ENCODE results near the gene MYCBP2.
"Not testable (repeated sequence)": the region's sequence is repeated elsewhere in the genome, so short reads cannot be mapped to it uniquely, and the experiment has no call there.

Gene MYCBP2

DNA sequence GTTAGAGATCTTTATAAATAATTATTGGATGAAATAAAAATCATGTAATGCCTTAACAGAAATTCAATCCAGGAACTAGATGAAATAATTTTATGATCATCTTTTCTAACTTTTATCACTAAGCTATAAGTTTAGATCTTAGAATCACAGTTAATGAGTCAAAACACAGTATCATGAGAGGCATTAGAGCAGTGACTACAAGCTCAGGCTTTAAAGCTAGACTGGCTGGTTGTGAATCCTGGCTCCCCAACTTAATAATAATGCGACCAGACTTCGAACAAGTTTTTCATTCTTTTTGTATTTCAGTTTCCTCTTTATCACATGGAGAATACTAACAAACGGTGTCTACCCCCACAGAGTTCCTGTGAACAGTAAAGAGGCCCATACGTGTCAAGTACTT is 108.6 kb downstream of the MYCBP2 start:
- no peak for DNase-seq (ENCODE audit: low read depth in 2 of 2)

DNA sequence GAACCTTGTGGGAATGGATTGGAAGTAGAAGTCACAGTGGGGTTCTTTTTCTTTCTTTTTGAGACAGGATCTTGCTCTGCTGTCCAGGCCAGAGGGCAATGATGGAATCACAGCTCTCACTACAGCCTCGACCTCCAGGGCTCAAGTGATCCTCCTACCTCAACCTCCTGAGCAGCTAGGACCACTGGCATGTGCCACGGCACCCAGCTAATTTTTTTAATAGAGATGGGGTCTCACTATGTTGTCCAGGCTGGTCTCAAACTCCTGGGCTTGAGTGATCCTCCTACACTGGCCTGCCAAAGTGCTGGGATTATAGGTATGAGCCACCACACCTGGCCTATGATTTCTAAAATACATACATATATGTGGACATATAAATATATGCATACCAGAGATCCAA is 111.4 kb downstream of the MYCBP2 start:
- no peak for DNase-seq (ENCODE audit: low read depth in 2 of 2)

DNA sequence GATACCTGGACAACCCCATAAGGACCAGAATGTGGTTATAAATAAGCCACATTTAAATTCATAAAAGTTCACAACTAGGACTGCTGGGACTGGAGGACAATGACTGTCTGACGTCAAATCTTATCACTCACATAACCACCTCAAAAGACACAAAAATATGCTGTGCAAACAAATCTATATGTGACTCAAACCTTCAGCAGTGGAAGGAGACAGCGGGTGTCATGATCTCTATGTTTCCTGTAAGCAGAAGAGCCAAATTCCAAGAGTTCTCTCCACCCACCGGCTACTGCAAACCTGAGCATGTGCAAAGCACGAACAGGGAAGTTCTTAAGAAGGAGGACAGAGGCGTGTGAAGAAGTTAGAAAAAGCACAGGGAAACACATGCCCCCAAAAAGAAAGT is 113.2 kb downstream of the MYCBP2 start:
- no peak for DNase-seq (ENCODE audit: low read depth in 2 of 2)

DNA sequence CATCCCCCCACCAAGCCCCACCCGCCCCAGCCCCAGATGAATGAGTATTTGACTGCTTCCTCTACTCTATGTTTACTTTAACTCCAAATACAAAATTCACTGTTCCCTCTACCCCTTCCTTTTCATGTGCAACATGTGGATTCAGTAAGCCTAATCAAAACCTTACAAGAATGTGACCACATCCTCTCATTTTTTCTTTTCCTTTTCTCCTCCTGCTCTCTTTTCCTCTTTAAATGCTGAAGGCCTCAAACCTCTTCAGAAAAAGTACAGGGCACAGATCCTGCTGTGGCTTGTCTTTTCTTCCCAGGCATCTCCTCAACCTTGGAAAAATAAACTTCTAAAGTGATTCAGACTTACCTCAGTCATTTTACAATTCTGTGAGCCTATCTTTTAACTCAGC is 119.0 kb downstream of the MYCBP2 start:
- DNase-seq (ENCODE audit: low read depth in 2 of 2) = peak; percentile 87 to 88

DNA sequence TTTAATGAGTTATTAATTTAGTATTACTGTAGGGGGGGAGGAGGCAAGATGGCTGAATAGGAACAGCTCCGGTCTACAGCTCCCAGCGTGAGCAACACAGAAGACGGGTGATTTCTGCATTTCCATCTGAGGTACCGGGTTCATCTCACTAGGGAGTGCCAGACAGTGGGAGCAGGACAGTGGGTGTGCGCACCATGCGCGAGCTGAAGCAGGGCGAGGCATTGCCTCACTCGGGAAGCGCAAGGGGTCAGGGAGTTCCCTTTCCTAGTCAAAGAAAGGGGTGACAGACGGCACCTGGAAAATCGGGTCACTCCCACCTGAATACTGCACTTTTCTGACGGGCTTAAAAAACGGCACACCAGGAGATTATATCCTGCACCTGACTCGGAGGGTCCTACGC is 127.9 kb downstream of the MYCBP2 start:
- DNase-seq (ENCODE audit: low read depth in 2 of 2) = not testable (repeated sequence)

DNA sequence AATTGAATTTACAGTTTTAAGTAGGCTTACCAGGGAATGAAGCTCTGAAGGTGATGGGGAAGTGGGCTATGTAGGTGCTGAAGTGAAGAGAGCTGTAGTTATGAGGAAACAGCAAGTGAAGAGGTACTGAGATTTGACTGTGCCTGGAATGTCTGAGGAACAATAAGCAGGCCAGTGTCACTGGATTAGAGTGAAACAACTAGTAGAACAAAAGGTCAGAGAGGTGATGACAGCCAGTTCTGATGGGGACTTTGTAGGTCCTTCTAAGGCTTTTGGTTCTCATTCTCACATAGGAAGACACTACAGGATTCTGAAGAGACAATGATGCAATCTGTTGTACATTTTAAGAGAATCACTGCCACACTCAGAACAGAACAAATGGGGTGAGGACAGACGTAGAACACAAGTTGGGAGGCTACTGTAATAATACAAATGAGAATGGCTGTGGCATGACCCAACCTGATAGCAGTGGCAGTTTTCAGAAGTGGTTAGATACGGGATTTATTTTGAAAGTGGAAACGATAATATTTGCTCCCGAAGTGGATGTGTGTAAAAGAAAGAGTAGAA is 130.8 kb downstream of the MYCBP2 start:
- no peak for DNase-seq (ENCODE audit: low read depth in 2 of 2)

DNA sequence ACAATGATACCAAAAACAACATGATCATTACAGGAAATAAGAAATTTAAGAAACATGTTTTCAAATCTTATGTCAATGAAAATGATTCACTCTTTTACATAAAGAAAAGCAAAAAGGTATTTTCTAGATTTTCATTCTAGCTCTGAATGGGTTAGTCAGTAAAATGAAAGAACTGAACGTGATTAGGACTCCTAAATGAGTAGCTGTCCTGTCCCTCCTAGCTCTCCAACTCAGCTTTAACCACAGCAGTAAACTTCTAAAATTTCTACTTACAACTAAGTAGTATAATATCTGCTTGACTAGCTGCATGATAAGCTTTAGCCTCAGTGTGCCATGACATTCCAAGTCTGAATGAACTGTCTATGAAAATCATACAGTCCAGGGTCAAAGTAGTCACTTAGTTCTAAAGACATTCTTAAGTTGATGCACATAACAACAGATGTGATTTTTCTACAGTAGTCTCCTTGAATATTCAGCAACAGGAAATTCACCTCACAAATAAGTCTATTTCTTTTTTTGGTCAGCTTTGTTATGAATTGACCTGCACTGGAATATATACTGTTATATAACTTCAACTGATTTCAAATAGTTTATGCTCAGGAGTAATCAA is 136.4 kb downstream of the MYCBP2 start:
- DNase-seq (ENCODE audit: low read depth in 2 of 2) = no peak

DNA sequence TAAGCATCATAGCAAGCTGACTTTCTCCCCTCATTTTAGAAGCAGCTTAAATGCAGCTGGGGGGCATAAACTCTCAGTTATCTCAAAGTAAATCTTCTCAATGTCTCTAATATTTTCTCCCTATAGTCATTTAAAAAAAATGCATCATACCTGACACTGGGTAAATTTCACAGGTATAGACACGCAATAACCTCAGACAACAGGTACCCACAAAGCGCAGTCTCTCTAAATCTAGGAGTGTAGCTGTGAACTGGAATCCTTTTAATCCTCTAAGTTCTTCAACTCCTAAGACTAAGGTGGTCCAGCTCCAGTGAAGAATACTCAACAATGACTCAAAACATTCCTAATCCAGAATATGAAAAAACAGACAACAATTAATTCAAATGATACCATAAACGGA is 141.2 kb downstream of the MYCBP2 start:
- DNase-seq (ENCODE audit: low read depth in 2 of 2) = no peak

DNA sequence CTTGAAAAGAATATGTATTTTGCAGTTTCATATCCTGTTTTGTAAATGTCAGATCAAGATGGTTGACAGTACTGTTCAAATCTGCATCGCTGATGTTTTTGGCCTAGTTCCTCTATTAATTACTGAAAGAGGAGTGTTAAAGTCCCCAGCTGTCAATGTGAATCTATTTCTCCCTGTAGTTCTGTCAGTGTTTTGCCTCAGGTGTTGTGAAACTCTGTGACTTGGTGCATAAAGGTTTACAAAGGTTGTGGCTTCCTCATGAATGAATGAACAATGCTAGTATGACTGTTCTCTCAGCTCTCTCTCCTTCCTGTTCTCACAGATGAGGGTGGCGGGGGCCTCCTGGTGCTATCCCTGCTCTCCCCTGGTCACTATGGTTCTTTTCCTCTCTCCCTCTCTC is 142.4 kb downstream of the MYCBP2 start:
- no peak for DNase-seq (ENCODE audit: low read depth in 2 of 2)

DNA sequence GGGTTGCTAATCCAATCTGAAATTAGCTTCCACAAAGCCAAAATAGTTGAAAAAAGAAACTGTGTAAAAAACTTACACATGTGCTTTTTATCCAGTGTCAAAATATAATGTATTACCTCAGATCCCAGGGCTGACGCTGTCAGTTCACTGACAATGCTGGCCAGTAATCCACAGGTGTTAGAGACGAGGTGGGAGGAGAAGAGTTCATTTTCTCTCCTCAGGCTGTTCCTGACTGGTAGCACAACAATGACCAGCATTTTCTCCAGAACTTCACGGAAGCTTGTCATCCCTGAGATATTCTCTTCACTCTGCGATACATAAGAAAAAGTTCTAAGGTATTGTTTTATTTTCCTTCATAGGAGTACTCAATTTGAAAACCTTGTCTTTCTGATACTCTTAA is 146.9 kb downstream of the MYCBP2 start:
- no peak for DNase-seq (ENCODE audit: low read depth in 2 of 2)

DNA sequence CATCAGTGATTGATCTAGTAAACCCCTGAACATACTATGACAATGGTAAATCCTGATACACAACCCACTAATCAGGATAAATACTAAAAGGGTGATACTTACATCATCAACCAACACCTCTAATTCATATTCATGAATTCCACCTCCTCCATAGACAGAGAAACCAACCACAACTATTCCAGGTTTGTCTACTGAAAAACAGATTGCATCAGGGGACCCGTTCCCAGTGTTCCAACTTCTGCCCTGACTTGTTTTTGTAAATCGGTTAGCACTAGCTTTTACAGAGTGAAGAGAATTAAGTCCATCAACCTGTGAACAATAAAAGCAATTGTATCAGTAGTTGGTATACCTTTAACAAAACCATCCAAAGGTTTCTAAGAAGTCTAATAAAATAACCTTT is 149.2 kb downstream of the MYCBP2 start:
- no peak for DNase-seq (ENCODE audit: low read depth in 2 of 2)

DNA sequence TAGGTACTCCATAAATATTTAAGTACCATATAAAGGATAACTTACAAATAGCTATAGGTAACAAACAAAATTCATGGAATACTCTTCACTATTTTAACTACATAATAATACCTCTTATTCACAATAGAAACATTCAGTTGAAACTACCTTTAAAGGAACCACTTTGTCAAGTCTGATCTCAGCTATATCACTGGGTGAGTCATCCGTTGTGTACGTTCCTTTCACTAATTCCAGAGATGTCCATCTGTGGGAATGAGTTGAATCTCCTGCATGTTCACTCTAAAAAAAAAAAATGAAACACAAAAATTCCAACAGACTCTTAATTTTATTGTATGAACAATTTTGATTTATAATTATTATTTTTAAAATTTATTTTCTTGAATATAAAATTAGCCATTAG is 150.5 kb downstream of the MYCBP2 start:
- peak; percentile 10 to 12 for DNase-seq (ENCODE audit: low read depth in 2 of 2)

DNA sequence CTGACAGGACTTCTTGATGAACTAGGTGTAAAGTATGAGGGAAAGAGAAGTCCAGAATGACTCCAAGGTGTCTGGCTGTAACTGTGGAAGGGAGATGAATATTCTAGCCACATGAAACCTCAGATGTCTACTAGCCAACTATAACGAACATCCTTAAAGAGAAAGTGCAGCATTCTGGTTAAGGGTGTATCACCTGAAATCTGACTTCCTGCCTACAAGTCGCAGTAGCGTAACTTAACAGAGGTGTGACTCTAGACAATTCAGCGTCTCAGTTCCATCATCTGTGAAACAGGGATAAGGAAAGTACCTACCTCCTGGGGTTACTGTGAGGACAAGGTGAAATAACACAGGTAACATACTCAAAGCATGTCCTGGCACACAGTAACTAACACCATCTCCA is 154.2 kb downstream of the MYCBP2 start:
- no peak for DNase-seq (ENCODE audit: low read depth in 2 of 2)

DNA sequence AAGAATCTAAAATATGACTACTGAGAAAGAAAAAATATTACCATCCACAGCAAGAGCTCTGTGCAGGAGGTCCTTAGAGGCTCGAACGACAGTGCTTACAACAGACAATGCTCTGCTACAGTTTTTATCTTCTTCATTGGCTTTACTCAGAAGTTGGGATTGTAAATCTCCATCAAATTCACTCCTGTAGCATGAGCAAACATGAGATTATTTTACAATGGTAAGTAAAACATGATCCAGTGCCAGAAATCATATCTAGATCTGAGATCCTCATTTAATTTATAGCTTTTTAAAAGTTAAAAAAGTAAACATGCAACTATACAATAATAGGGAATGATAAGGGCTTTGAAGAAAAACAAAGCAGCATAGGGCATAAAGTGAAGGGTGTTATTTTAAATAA is 155.4 kb downstream of the MYCBP2 start:
- no peak for DNase-seq (ENCODE audit: low read depth in 2 of 2)

DNA sequence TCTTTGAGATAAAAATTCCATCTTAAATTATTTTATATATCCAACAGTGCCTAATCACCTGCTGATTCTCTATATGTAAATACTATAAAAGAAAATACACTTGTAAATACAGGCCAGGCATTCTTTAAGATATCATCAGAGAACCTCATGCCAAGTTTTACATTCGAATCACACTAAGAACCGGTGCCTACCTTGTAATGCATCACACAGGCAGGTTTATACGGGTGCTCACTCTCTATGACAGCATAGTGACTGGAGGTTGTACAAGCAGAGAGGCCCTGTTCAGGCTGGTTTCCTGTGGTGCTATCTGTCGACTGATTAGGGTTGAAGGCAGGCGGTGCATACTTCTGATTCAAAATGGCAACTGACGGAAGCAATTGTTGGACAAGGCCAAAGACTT is 158.7 kb downstream of the MYCBP2 start:
- no peak for DNase-seq (ENCODE audit: low read depth in 2 of 2)

DNA sequence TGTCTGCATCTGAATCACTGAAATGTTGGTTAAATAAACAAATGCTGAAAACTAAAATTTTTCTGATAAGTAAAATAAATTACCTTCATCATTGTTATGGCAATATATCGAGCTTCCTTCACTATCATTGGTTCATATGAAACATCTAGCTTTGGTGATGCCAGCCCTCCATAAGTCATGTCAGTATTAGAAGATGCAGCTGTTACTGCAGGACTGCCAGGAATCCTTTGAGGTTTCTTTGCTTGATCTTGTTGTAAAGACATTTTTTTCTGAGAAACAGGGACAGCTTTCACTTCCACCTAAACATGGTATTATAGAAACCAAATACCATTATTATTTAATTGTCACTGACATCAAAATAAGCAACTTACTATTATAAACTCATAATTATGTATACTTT is 176.2 kb downstream of the MYCBP2 start:
- no peak for DNase-seq (ENCODE audit: low read depth in 2 of 2)

DNA sequence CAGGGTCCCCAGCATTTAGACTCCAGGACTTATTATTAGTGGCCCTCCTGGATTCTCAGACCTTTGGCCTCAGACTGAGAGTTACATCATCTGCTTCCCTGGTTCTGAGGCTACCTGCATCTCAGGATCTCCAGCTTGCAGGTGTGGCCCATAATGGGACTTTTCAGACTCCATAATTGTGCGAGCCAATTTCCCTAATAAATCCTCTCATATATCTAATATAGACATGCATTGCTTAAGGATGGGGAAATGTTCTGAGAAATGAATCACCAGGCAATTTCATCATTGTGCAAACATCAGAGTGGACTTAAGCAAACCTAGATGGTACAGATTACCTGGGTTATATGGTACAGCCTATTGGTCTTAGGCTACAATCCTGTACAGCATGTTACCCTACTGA is 183.5 kb downstream of the MYCBP2 start:
- no peak for DNase-seq (ENCODE audit: low read depth in 2 of 2)

DNA sequence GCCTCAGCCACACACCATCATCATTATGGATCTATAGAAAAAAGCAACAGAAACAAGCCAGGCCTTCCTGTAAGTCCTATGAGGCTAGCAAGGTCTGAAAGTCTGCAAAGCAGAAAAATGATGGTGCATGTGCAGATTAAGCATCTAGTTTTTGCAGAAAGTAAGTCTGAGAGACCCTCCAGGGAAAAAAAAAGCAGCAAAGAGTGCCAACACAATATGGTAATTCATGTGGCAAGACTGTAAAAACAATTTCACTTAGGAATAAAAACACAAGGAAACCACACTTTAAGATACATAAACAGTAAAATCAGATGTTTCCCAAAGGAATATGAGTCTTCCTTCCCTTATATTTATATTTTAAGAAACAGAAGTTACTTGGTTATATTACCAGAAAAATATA is 187.6 kb downstream of the MYCBP2 start:
- DNase-seq (ENCODE audit: low read depth in 2 of 2) = no peak

DNA sequence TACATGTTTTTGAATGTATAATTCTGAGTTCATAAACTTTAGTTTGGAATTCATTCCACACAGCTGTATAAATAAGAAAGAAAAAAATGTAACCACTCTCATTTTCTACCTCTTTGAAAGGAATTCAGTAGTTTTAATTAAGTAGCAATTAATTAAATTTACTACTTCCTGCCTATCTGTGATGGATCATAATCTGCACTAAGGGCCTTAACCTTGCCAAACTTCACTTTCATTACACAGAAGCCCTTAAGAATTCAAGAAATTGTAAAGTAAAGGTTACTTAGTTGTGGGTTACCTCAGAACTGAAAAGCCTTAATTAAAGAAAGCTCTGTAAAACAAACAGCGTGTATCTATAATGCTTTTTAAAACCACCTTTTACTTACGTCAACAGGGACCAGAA is 188.1 kb downstream of the MYCBP2 start:
- no peak for DNase-seq (ENCODE audit: low read depth in 2 of 2)

DNA sequence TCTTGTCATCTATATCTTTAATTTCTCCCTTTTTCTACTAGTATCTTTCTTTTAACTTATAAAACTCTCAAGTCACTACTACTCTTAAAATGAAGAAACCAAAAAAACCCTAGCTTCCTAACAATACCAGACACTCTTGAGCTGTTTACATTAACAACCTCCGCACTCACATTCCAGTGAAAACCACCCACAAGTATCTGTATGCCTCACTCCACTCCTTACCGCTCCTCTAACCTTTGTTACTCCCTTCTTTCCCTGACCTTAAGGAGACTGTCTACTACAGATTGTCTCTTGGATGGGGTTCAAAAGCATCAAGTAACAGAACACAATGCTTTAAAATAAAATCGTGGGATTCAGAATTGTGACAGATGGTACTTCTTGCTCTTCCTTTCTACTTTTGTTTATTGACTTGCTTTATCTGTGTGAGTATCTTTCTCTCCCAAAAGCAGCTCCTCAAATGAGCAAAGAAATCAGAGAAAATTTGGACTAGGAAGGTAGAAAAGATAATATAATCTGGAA is 189.9 kb downstream of the MYCBP2 start:
- DNase-seq (ENCODE audit: low read depth in 2 of 2) = peak; percentile 10 to 23

DNA sequence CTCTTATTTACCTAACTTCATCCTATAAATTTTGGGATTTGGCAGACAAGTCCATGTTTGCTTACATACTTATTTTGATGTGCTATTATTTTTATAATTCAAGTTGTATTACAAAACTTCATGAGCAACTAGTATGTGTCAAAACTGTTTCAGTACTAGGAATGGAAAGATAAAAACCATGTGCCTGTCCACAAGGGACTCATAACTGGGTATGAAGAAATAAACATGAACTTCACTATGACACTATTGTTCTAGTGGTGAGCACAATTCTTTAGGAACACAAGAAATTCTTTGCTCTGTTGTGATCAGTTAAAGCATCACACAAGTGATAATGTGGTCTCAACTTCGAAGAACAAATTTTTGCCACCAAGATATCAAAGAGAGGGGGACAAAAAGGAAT is 202.5 kb downstream of the MYCBP2 start:
- DNase-seq (ENCODE audit: low read depth in 2 of 2) = no peak

DNA sequence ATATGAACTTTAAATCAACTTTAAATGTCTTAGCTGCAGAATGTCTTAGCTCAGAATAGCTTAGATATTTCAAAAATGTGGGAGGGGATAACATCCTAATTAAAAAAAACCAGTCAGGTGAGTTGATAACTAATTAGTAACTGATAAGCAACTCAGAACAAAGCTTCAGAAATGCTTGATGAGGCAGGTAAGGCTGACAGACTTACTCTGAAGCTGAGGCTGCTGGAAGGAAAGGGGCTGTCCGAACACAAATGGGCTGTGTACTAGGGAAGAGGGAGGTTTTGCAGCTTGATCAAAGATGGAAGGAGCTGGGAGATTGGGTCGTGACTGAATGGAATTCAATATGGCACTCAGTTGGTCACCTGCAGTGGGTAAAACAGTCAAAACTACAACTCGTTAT is 208.8 kb downstream of the MYCBP2 start:
- DNase-seq (ENCODE audit: low read depth in 2 of 2) = no peak

DNA sequence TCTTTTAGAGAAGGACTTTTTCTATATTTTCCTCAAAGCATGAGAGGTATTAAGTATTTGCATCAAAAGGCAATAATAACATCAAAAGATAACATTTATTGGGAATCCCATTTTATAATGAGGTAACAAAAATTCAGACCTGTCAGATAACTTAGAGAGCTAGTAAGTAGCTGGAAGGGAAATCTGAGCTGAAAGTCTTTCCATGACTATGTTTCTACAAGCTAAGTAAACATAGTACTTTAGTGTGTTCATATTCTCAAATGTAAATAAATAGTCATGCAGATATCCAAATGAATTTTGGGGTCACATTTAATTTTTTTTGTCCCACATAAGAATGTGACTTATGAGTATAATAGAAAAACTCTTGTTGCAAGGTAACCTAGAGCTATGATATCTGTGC is 212.6 kb downstream of the MYCBP2 start:
- no peak for DNase-seq (ENCODE audit: low read depth in 2 of 2)

DNA sequence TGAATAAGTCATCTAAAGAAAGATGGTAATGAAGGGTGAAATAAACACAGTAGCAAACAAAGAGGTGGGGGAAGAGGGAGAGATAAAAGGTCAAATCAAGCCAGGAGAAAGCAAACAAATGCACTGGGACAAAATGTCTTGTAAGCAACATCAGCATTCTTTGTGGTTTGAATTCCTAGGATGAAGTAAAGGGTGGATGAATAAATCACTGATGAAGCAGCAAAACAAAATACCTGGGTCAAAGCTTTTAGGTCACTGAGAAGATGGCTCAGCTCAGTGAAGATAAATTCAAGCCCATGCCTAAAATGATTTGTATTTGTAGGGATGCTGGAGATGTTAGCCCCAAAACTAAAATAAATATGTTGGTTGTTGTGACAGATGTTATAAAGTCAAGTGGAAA is 213.4 kb downstream of the MYCBP2 start:
- no peak for DNase-seq (ENCODE audit: low read depth in 2 of 2)
